HFFc6 (cell line): ENCODE results near the gene HOXA5. TPM values are rescaled to one million over a fixed set of nuclear protein-coding genes. Genes with fewer than 3 reads are reported as not detected.
A peak's percentile ranks its signal among the peaks of the same experiment; 100 is the strongest.

Experiments used
- DNase-seq: peaks from one replicate; pipeline ENCODE4 v3.0.0-alpha.2; 2018
- H3K27ac Mint-ChIP-seq: 2 replicates; pipeline ENCODE4 v1.8.0; 2020; ENCODE audit warnings: mild to moderate bottlenecking, mixed read lengths
- H3K27me3 Mint-ChIP-seq: 2 replicates; pipeline ENCODE4 v1.8.0; 2021; ENCODE audit warnings: mild to moderate bottlenecking, moderate library complexity, mixed read lengths; ENCODE audit not compliant: insufficient read depth
- H3K36me3 Mint-ChIP-seq: 2 replicates; pipeline ENCODE4 v1.8.0; 2021; ENCODE audit warnings: low read depth, mixed read lengths
- H3K4me1 Mint-ChIP-seq: 2 replicates; pipeline ENCODE4 v1.8.0; 2020; ENCODE audit warnings: low read depth, mixed read lengths
- H3K4me3 Mint-ChIP-seq: 2 replicates; pipeline ENCODE4 v1.8.0; 2020; ENCODE audit warnings: mild to moderate bottlenecking, moderate library complexity, mixed read lengths
- H3K9me3 Mint-ChIP-seq: 2 replicates; pipeline ENCODE4 v1.8.0; 2020; ENCODE audit warnings: mild to moderate bottlenecking, mixed read lengths
- CTCF ChIP-seq: fragments of 200-600 bp; sonication (generic); IDR thresholded peaks from 2 replicates; pipeline ENCODE4 v1.5.0; 2021; ENCODE audit warnings: antibody characterized with exemption, mild to moderate bottlenecking
- total RNA-seq, 6 experiments: library from RNA; stranded (reverse); fragmentation: NEBNext Ultra II Directional; extraction: Animal tissue kit (Norgen Biotek cat#: 25700); gene quantifications; 2 replicates in 1 of 6; 3 replicates in 5 of 6; pipeline ENCODE4 v1.2.3, GENCODE V29; 2021

The HOXA5 gene
- total RNA-seq, 6 experiments from 2014 or later, result 2.0 to 3.8 (median 2.8) TPM

GRCh38 chr7:27142580-27143022 is 880 bp downstream of the HOXA5 start:
- Mint-ChIP-seq H3K4me3 (peak overlapping the region; percentile 86), H3K36me3 (peaks cover 18% of the 10 kb centered on the region), H3K4me1 (peaks cover 6% of the 10 kb centered on the region; the same call in 1 of the 2 replicates), H3K27ac (no peak overlapping the region), H3K27me3 (peaks cover 3% of the 10 kb centered on the region; the same call in 1 of the 2 replicates), H3K9me3 (no peaks in the 10 kb centered on the region)
- no peak for TF ChIP-seq CTCF
- no peak for DNase-seq

- no peaks in the 10 kb centered on the region for H3K9me3 Mint-ChIP-seq
- H3K27me3 Mint-ChIP-seq, result peaks cover 3% of the 10 kb centered on the region; the same call in 1 of the 2 replicates
- H3K4me1 Mint-ChIP-seq, result peaks cover 6% of the 10 kb centered on the region; the same call in 1 of the 2 replicates
- no peak overlapping the region for H3K4me3 Mint-ChIP-seq
- TF ChIP-seq CTCF, result no peak
- DNase-seq, result no peak
- H3K27ac Mint-ChIP-seq, result no peak overlapping the region
- H3K36me3 Mint-ChIP-seq, result peaks cover 18% of the 10 kb centered on the region
Observed at GRCh38 chr7:27141923-27142579, 1.4 kb downstream of the HOXA5 start.

GRCh38 chr7:27141137-27141922 is 2.2 kb downstream of the HOXA5 start:
- H3K4me3 Mint-ChIP-seq, result no peak overlapping the region
- no peak for TF ChIP-seq CTCF
- DNase-seq, result no peak
- peaks cover 18% of the 10 kb centered on the region for H3K36me3 Mint-ChIP-seq
- H3K27me3 Mint-ChIP-seq, result peaks cover 3% of the 10 kb centered on the region; the same call in 1 of the 2 replicates
- peaks cover 8% of the 10 kb centered on the region for H3K4me1 Mint-ChIP-seq
- no peaks in the 10 kb centered on the region for H3K9me3 Mint-ChIP-seq
- H3K27ac Mint-ChIP-seq, result no peak overlapping the region

GRCh38 chr7:27140126-27140857 is 3.2 kb downstream of the HOXA5 start:
- no peaks in the 10 kb centered on the region for H3K9me3 Mint-ChIP-seq
- H3K4me3 Mint-ChIP-seq, result no peak overlapping the region
- H3K27ac Mint-ChIP-seq, result no peak overlapping the region
- peaks cover 13% of the 10 kb centered on the region for H3K4me1 Mint-ChIP-seq
- H3K27me3 Mint-ChIP-seq, result peaks cover 3% of the 10 kb centered on the region; the same call in 1 of the 2 replicates
- peaks cover 23% of the 10 kb centered on the region for H3K36me3 Mint-ChIP-seq
- no peak for DNase-seq
- no peak for TF ChIP-seq CTCF

GRCh38 chr7:27139334-27140125 is 4.0 kb downstream of the HOXA5 start:
- no peak for DNase-seq
- Mint-ChIP-seq H3K27ac (no peak overlapping the region), H3K4me3 (no peak overlapping the region), H3K27me3 (peaks cover 3% of the 10 kb centered on the region; the same call in 1 of the 2 replicates), H3K36me3 (peaks cover 19% of the 10 kb centered on the region), H3K9me3 (no peaks in the 10 kb centered on the region), H3K4me1 (peaks cover 20% of the 10 kb centered on the region)
- no peak for TF ChIP-seq CTCF
